Activated T-cell treated with anti-CD3 and anti-CD28 coated beads, Interleukin-2, amount 50 U/mL, for 48 hours (primary cell): ENCODE results near the gene BRSK2.

Source experiments
- DNase-seq, 2 experiments: peaks; one replicate each; pipeline ENCODE4 v3.0.0-alpha.2; 2020

BRSK2 gene

DNA sequence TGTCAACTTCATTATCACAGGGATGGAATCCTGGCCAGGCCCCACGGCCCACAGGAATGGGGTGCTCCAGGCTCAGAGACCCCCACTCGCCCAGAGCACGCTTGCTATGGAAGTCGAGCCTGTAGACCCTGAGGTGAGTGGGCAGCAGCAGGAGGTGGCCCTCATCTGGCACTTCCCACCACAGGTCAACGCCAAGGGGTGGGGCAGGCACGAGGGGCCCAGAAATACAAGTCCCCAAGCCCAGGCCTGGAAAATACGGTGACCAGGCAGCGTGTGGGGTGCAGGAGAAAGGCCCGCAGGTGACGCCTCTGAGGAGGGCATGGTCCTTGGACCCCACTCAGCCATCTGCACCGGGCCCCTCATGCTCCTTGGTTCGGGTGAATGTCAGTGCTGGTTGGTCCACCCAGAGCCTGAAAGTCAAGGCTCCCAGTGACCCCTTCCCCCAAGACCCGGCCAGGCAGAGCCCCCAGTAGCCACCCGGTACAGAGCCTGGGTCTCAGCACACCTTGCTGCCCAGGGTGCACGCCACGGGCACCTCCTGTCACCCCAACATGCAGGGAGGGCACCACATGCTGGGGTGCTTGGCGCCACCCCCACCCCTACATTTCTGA, 94.4 kb downstream of the BRSK2 start:
- no peak for DNase-seq

DNA sequence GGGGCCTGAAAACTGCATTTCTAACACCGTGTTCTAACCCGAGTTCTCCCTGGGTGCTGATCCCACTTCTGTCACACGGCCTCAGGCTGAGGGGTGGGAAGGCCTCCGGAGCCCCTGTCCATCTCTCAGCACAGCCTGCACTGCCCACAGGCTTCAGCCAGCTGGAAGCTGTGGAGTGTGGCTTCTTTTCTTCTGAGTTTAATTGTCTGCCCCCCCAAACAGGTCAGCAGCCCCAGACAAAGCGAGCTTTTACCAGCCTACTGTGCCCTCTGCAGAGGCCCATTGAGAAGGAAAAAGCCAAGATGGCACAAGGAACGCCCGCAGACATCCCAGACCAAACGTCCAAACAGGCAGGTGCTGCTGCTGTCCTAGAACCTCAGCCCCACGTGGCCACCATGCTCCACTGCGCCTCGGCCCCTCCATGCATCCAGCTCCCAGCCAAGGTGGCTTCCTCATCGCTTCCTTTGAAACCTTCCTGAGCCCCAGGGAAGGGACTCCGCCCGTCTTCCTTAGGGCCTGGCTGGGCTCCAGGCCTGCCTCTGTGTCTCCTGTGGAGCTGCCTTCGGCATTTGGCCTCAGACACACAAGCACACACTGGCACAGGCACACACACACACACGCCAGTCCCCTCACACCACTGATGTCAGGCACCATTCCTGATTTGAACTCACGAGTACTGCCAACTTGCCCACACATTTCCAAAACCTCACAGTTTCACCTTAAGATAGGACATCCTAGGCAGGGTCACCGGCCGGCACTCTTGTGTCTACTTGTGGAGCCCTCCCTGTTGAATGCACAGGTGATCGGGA, 95.2 kb downstream of the BRSK2 start:
- DNase-seq = no peak

DNA sequence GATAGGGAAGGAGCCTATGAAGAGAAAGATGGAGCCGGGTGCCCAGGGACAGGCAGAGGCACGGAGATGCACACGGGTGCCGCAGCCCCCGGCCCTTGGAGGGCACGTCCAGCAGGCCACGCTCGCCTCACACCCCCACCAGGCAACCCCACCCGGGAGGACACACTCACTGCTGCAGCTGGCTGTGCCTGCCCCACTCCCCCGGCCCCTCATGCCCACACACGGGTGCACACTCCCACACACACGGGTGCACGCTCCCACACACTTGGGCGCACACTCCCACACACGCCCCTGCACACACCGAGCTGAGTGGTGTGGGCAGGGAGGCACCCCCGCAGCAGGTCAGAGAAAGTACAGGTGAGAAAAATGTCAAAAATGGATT, 95.8 kb downstream of the BRSK2 start:
- DNase-seq = no peak

DNA sequence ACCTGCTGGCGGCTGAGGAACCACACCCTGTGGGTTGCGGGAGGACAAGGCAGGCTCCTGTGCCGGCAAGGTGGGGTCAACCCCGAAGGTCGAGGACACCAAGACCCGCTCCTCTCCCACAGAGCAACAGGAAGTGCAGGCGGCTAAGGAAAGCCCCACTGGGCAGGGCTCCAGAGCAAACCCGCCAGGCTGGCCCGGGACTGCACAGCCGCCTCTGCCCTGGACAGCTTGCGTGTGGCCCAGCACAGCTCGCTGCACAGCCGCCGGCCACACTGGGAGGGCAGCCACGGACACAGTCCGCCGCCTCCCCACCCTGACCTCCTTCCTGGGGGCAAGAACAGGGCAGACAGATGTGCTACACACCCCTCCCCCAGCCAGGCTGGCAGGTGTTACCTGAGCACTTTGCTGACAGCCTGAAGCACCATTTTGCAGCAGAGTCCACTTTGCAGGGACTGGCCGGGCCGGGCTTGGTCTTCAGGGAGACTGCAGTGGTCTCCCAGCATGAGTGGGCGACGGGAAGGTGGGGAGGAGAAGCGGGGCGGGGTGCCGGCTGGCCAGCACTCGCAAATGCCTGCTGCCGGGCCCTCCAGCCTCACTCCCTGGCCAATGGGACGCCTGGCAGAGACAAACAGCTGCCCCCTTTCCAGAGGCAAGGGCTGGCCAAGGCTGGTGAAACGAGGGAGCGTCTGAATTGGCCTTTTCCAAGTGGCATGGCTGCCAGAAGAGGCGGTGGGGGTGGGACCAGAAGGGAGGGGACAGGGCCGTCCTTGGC, 96.5 kb downstream of the BRSK2 start, which contains the start of gene MOB2:
TSS of gene MOB2 (minus strand) at position 726 of the 772 bp plus-strand sequence. CDS start at position 503, 223 bp downstream.
- DNase-seq = no peak

DNA sequence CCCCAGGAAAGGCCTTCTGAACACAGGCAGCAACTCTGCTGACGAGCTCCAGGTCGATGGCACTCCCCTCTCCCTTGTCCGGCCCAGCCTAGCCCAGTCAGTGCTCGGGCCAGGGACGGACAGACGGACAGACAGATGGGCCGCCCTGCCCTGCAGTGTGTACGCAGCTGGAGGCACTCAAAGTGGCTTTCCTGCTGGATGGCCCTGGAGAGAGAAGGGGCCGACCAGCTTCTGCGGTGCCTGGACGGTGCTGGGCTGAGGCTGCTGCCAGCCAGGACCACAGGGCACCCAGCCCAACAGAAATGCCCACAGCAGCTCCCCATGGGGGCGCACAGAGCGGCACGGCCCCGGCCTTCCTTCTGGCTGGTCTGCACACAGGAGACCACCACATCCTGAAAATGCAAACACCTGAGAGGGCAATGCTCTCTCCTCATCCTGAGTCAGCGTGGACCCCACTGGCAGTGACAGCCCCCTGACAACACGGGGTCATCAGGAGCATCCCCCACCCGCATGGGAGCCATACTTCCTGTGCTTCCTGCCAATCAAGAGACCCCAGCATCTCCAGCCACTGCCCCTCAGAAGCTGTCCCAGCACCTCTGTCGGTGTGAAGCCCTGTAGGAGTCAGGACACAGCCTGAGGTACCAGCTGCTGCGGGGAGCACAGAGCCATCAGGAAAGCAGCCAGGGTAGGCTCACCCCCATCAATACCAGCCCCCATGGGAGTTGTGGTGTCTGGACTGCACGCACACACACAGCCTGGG, 97.5 kb downstream of the BRSK2 start:
- DNase-seq = no peak

DNA sequence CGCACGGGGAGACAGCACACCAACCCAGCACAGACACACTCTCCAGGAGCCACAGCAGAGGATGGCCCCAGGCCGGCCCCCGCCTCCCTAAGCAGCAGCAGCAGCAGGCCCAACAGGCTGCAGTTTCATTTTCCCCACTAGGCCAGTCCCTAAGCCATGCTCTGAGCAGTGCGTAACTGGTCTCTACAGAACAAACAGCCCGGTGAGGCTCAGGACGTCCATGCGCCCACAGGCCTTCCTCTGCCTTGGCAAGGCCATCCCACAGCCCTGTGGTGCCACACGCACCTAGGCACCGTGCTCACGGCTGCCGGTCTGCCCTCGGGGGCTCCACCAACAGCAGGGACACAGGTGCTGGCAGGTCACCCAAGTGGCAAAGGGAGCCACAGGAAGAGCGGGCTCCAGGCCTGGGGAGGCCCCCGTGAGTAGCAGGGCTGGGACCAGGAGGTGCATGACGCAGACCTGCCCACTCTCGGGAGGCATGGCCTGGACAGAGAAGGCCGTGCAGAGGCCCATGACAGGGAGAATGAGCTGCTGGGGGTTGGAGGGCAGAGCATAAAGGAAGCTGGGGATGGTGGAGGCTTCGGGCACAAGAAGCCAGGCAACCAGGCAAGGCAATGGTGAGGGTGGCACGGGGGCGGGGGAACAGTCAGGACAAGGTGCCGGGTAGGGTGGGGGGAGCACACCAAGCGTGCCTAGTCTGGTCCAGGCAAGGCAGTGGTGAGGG, 98.3 kb downstream of the BRSK2 start:
- no peak for DNase-seq

DNA sequence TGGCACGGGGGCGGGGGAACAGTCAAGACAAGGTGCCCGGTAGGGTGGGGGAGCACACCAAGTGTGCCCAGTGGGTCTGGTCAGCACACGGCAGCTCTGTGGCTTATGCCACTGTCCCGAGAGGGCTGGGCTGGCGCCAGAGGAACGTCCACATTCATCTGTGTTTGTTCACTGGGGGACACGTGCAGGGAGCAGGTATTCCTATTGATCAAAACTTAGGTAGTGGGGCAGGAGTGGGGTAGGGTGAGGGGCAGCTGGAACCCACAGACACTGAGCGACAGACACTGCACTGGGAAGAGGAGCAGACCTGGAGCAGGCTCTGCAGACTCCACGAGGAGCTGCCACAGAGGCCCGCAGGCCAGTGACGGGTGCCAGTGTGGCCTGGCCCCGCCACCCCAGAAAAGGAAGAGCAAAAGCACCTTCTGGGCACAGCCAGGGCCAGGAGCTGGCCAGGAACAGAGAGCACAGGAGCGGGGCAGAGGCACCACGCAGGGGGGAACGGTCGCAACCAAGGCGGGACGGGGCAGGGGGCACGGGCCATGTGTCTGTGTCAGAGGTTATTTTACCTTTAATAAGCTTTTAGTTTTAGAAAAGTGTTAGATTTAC, 98.9 kb downstream of the BRSK2 start:
- DNase-seq = no peak

DNA sequence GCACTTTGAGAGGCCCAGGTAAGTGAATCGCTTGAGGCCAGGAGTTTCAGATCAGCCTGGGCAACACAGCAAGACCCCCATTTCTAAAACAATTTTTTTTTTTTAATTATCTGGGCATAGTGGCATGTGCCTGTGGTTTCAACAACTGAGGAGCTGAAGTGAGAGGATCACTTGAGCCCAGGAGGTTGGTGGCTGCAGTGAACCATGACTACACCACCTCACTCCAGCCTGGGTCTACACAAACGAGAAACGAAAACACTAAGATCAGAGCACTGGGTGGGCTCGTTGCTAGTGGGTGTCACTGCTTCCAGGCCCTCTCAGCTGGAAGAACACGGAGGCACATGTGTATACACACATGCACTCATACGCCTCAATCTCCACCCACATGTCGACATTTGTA, 100.9 kb downstream of the BRSK2 start:
- DNase-seq = no peak

DNA sequence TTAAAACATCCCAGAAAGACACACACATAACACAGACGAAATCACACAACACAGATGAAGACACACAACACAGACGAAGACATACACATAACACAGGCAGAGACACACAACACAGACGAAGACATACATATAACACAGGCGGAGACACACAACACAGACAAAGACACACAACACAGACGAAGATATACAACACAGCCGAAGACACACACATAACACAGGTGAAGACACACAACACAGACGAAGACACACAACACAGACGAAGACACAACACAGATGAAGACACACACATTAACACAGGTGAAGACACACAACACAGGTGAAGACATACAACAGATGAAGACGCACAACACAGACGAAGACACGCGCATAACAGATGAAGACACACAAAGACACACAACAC, 101.6 kb downstream of the BRSK2 start:
- DNase-seq = no peak

DNA sequence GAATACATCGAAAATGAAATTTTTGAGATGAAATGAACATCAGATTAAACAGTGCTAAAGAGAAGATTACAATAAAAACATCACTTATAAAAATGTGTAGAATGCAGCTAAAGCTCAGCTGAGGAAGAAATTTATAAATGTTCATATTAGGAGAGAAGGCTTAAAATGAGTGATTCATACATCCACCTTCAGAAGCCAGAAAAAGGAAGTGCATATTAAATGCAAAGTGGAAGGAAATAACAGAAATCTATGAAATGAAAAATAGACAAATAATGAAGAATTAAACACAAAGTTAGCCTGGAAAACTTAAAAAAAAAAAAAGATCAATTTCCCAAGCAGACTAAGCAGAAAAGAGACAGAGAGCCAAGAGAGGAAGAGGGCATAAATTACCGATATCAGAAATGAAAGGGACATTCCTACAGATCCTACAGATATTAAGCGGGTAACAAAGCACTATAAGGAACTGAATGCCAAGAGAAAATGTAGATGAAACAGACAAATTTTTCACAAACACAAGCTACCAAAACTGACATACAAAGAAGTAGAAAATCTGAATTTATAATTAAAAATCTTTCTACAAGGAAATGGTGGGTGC, 104.0 kb downstream of the BRSK2 start:
- DNase-seq = no peak

DNA sequence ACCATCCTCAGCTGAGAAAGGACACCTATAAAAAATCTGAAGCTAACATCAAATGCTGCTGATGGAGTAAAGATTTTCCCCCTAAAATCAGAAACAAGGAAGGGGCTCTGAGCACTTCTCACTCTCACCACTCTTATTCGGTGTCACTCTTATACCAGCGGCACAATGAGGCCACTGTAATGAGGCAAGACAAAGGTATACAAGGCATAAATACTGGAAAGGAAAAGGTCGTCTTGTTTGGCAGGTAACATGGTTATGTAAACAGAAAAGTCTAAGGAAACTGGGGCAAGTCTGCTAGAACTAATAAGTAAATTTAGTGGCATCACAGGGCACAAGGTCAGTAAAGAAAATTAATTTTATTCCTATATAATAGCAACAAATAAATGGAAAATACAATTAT, 104.9 kb downstream of the BRSK2 start:
- DNase-seq = no peak

DNA sequence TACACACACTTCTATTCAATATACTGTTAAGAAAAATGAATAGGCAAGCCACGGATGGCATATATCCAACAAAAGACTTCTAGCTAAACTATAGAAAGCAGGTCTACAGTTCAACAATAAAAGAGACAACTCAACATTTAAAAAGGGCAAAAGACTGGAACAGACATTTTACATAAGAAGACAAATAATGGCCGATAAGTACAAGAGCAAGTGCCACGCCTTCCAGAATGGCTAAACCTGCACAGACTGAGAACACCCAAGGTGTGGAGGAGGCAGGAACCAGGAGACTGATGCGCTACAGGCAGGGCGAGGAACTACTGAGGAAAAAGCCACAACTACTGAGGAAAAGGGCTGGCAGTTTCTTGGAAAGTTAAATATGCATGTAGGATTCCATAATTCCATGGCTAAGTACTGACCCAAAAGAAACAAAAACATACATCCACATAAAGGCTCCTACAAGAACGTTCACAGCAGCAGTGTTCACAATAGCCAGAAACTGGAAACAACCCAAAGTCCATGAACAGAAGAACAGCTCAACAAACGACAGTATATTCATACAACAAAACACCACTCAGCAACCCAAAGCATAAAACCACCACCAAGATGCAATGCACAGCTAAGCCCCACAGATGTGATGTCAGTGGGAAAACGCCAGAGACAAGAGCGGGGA, 106.5 kb downstream of the BRSK2 start:
- DNase-seq = no peak

DNA sequence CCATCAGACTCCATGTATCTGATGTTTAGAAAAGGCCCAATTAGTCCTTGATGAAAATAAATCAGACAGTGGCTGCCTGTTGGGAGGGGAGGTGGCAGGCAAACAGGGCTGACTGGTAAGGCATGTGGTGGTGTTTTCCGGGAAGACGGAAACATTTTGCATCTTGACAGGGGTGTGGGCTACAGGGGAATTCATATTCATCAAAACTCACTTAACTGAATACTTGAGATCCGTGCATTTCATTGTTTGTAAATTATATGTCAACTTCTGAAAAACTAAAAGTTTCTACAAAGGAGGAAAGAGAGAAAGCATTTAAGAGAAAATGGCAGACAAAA, 107.0 kb downstream of the BRSK2 start:
- DNase-seq = no peak

DNA sequence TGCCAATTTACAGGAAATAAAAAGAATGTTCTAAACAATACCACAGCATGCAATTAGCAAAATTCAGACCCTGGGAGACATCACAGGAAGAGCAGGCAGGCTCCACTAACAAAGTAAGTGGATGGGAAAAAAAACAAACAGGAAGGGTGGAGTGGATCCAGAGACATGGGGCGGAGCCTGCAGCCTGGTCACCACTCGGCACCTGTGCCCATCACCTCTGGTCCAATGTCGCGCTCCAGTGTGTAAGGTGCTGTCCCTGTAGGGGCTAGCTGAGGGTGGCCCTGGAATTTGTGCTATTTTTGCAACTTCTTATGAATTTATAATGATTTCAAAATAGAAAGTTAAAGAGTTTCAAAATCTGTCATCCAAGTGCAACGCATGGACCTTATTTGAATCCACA, 107.9 kb downstream of the BRSK2 start:
- DNase-seq = no peak

DNA sequence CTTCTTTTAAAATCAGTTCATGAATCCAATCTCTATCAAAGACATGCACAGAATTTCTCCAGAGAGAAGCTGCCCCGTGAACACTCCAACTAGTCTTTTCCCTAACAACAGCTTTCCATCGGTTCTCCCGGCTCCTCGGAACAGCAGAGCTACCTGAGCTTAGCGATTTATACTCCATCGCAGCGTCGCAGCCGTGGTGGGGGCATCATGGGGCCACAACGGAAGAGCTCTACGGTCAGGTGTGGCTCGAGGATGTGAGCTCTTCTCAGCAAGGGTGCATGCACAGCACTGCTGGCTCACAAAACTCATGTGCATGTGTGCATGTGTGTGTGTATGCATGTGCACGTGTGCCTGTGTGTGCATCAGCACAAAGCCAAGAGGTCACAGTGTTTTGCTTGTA, 108.5 kb downstream of the BRSK2 start:
- no peak for DNase-seq

DNA sequence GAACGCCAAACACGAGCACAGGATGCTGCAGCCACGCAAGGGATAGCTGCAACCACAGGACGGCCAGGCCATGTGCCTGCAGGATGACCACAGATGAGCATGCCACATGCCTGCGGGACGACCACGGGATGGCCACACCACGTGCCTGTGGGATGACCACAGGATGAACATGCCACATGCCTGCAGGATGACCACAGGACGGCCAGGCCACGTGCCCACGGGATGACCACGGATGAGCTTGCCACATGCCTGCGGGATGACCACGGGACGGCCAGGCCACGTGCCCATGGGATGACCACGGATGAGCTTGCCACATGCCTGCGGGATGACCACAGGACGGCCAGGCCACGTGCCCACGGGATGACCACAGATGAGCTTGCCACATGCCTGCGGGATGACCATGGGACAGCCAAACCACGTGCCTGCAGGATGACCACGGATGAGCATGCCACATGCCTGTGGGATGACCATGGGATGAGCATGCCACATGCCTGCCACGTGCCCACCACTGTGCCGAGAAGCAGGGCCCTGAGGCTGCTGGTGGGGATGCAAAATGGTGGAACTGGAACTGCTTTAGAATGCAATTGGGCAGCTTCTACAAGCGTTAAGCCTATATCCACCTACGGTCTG, 109.6 kb downstream of the BRSK2 start:
- DNase-seq = no peak

DNA sequence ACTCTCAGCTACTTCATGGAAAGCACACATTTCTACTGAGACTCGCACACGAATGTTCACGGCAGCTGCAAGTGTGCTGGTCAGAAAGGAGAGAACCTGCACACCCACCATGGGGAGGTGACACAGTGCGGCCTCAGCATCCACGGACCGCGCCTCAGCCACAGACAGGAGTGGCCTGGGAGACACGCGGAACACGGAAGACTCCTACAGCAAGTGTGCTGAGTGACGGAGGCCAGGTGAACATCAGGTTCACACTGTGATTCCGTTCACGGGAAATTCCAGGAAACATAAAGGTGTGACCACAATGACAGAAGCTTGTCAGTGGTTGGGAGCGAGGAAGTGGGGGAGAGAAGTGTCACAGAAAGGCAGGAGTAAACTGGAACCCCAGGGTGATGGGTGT, 110.2 kb downstream of the BRSK2 start:
- DNase-seq = no peak

DNA sequence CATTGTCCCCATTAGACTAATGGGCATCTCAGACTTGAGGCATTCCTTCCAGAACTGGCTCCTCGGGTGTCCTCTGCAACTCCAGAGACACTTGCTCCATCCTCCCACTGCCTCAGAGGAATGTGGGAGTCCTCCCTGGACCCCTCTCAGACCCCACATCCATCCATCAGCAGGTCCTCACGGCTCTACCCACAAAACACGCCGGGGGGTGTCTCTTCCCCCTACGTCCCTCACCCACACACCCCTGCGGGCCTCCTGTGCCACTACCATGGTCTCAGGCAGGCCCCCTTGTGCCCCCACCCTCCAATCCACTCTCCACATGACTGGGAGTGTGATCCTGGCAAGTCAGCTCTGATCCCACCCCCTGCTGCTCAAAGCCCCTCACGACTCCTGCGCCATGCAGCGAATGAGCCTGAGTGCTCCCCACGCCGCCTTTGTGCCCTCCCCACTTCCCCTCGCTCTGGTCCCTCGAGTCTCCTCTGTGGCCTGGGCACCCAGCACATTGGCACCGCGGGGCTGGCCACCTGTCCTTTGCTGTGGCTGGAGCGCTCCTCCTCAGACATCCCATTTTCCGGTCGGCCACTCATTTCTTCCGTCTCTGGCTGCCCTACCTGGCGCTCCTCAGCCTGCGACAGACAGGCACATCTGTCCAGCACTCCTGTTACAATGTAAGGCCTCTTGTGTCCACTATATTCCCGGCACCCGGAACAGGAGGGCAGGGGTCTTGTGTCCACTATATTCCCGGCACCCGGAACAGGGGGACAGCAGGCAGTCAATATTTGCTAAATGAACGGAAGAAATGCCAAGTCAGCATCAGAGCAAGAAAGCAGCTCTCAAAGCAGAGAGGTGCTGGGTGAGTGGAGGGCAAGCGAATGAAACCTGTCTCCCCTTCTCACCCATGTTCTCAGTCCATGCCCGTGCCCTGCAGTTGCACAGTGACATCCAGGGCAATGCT, 111.0 kb downstream of the BRSK2 start:
- no peak for DNase-seq

DNA sequence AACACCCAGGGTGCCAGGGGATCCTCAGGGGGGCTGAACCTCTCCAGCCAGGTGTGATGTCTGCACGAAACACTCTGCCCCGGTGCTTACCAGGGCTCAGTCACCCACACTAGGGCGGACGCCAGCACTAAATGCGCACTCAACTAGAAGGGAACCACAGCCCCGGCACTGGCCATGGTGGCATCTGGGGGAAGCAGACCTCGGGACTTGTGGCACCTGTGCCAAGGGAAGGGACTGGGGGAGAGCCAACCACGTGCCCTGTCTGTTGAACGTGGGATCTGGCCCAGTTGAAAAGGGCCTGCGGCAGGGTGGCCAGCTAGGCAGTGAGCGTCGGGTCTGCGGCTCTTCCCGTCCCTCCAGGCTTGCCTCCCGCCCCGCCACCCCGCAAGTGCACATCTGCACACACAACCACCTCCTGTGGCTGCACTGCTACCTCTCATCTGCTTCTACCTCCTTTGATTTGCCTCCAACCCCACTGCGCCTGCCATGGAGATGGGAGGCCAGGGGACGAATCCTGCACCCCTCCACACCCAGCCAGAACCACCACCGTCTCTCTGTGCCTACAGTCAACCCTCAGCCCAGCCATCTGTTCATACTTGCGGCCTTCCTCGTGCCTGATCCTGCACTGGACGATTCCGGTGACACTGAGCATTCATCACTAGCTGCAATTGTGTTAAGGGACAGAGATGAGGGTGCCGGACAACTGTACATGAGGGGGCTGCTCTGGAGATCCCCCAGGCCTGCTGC, 111.9 kb downstream of the BRSK2 start:
- DNase-seq = no peak
